Psoas muscle (tissue), 8 donors: ENCODE data around the gene DRAXIN. TPM values are rescaled to one million over a fixed set of nuclear protein-coding genes. Genes with fewer than 3 reads are reported as not detected.

Experiments
- ATAC-seq, 4 donors: fragments of 200-7000 bp; cut with Tn5 transposase; one replicate each; pipeline ENCODE4 v1.9.1; 2020; ENCODE audit warnings: moderate library complexity in 3 of 4, mild to moderate bottlenecking in 2 of 4
- DNase-seq, 2 donors: peaks; one replicate each; pipeline ENCODE4 v3.0.0-alpha.2; 2020
- H3K27ac ChIP-seq: fragments of 200-600 bp; one replicate; pipeline ENCODE4 v1.8.0; 2022
- H3K27me3 ChIP-seq, 3 donors: fragments of 200-600 bp in 1 of 3; one replicate each; pipeline versions ENCODE4 v1.6.1 to v1.8.0; 2013 to 2022; ENCODE audit warnings: low read length in 2 of 3, mild to moderate bottlenecking in 2 of 3, moderate library complexity in 1 of 3; ENCODE audit not compliant: insufficient read depth in 3 of 3
- H3K36me3 ChIP-seq, 2 donors: fragments of 200-600 bp in 1 of 2; one replicate each; pipeline versions ENCODE4 v1.6.1 to v1.8.0; 2013 to 2022; ENCODE audit warnings: low read depth in 1 of 2, mild to moderate bottlenecking in 1 of 2, moderate library complexity in 1 of 2; ENCODE audit not compliant: insufficient read depth in 1 of 2
- H3K4me1 ChIP-seq: fragments of 200-600 bp; one replicate; pipeline ENCODE4 v1.8.0; 2022
- H3K4me3 ChIP-seq: fragments of 200-600 bp; one replicate; pipeline ENCODE4 v1.8.0; 2022; ENCODE audit warnings: mild to moderate bottlenecking
- H3K9me3 ChIP-seq: fragments of 200-600 bp; one replicate; pipeline ENCODE4 v1.8.0; 2022
- WGBS, 3 donors: extraction: QIAGEN DNeasy Blood & Tissue Kit; methylation state at CpG; one replicate each; pipeline versions ENCODE4 v1.1.6 to v1.1.7; 2013; 5-methylcytosine and 5-hydroxymethylcytosine counted together
- intact Hi-C, 2 donors: fragments of 100-400 bp; cut with DNase I; formaldehyde crosslinking; loops; one replicate each; pipeline versions ENCODE4 v1.11.0 to v1.14.2; 2022
- polyA plus RNA-seq, 3 donors: library from polyadenylated mRNA; stranded (reverse); fragments of 200-250 nt; gene quantifications; one replicate each; pipeline ENCODE4 v1.2.3, GENCODE V29; 2013
- total RNA-seq, 4 donors: library from RNA; stranded (reverse); fragmentation: NEBNext Ultra II Directional in 2 of 4; extraction: Animal tissue kit (Norgen Biotek cat#: 25700) in 2 of 4; gene quantifications; one replicate each; pipeline versions ENCODE4 v1.2.1 to v1.2.4, GENCODE V29; 2021 to 2023
- TF ChIP-seq, protein P1 (sequence below): fragments of 200-600 bp; IDR thresholded peaks from one replicate; pipeline ENCODE4 v1.8.0; 2022; ENCODE audit warnings: antibody characterized with exemption
- donor health status: healthy with polysubstance abuse.
- donor health status: DM: no; HTN: no; CAD: no; lungs with moderate emphysema.
- donor health status: Bipolar disorder and iron deficiency.
- donor health status: healthy.
- donor health status: DM: yes; HTN: yes; CAD: no.
- donor health status: DM: no; HTN: no; CAD: no.
- donor health status: DM: no; HTN: no; CAD: no.
- donor health status: DM: yes; HTN: yes; CAD: no.

Gene DRAXIN
- total and polyA plus RNA-seq, 7 donors: 0.01 to 0.65 (median 0.04) TPM; not detected in 4

GRCh38 chr1:11744287-11744686 lies 52.8 kb downstream of the DRAXIN start:
- H3K4me3 ChIP-seq: no peak overlapping the region
- no peak for ATAC-seq
- WGBS, 3 donors: 71 to 72% (median 71%) methylated on average over 9 of the region's 9 CpGs
- no peak overlapping the region for H3K27ac ChIP-seq
- intact Hi-C loops: no loop called here
- H3K4me1 ChIP-seq: no peaks in the 10 kb centered on the region
- TF ChIP-seq, protein P1, sequence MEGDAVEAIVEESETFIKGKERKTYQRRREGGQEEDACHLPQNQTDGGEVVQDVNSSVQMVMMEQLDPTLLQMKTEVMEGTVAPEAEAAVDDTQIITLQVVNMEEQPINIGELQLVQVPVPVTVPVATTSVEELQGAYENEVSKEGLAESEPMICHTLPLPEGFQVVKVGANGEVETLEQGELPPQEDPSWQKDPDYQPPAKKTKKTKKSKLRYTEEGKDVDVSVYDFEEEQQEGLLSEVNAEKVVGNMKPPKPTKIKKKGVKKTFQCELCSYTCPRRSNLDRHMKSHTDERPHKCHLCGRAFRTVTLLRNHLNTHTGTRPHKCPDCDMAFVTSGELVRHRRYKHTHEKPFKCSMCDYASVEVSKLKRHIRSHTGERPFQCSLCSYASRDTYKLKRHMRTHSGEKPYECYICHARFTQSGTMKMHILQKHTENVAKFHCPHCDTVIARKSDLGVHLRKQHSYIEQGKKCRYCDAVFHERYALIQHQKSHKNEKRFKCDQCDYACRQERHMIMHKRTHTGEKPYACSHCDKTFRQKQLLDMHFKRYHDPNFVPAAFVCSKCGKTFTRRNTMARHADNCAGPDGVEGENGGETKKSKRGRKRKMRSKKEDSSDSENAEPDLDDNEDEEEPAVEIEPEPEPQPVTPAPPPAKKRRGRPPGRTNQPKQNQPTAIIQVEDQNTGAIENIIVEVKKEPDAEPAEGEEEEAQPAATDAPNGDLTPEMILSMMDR: no peak
- DNase-seq: no peak
- no peaks in the 10 kb centered on the region for H3K9me3 ChIP-seq
- H3K27me3 ChIP-seq: no peaks in the 10 kb centered on the region
- peaks cover 3 to 45% of the 10 kb centered on the region in 2 donors for H3K36me3 ChIP-seq

DNA sequence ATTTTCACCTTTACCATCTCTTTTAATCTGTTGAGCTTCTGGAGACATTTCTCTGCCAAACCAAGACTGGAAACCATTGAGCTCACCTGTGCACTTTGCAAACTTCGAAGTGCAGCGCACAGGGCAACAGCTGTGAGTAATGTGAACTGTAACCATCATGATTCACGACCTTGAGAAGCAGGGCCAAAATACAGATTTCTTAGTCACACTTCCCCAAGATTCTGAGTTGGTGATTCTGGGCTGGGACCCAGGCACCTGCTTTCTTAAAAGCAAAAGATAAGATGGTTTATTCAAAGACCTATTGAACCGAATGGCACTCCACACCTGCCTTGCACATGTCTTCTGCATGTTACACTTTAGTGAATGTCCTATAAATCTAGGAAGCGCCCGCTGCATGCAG lies 54.6 kb downstream of the DRAXIN start:
- H3K36me3 ChIP-seq: peaks cover 3 to 63% of the 10 kb centered on the region in 2 donors
- intact Hi-C loops: no loop called here
- 73 to 86% (median 74%) methylated on average over 6 of the region's 6 CpGs for WGBS, 3 donors
- no peaks in the 10 kb centered on the region for H3K4me1 ChIP-seq
- no peaks in the 10 kb centered on the region for H3K9me3 ChIP-seq
- no peaks in the 10 kb centered on the region for H3K27me3 ChIP-seq
- TF ChIP-seq, protein P1: no peak
- ATAC-seq: no peak
- DNase-seq: no peak
- no peak overlapping the region for H3K4me3 ChIP-seq
- H3K27ac ChIP-seq: no peak overlapping the region

GRCh38 chr1:11746795-11747487 lies 55.4 kb downstream of the DRAXIN start:
- intact Hi-C loops: no loop called here
- no peak for DNase-seq
- WGBS, 3 donors: 82 to 84% (median 83%) methylated on average over 20 of the region's 20 CpGs
- ATAC-seq: peak in 1 of 4 donors; percentile 17
- H3K4me1 ChIP-seq: no peaks in the 10 kb centered on the region
- no peak overlapping the region for H3K4me3 ChIP-seq
- H3K27me3 ChIP-seq: no peaks in the 10 kb centered on the region
- peaks cover 3 to 66% of the 10 kb centered on the region in 2 donors for H3K36me3 ChIP-seq
- no peak overlapping the region for H3K27ac ChIP-seq
- TF ChIP-seq, protein P1: no peak
- H3K9me3 ChIP-seq: no peaks in the 10 kb centered on the region

DNA sequence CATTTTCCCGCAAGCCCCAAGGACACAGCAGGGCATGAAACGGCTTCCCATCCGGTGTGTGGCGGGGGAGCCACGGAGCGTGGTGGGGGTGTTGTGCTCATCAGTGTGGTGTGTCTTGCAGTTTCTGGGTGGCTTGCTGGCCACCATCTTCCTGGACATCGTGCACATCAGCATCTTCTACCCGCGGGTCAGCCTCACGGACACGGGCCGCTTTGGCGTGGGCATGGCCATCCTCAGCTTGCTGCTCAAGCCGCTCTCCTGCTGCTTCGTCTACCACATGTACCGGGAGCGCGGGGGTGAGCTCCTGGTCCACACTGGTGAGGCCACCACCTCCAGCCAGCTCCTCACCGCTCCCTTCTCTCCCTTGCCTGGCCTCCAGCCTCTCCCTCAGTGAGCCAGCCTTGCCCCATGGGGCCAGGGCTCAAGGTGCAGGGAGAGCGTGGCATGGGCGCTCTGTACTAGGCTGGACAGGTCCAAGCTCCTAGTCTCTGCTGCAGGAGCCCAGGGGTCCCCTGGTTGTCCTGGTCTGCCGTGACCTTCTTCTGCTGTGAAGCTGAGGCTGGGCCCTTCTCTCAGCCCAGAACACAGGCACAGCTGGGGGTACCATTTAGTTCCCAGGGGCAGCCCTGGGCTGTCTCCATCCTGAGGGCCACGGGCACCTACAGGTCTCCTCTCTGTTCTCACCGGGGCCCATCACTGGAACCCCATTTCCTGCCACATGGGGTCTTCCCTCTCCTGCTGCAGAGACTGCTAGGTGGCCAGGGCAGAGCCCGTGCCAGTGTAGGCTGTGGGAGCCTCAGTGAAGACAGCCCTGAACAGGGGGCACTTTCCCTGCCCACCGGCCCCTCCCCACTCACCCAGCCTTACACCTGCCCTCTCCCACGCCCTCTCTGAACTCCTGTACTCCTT lies 57.0 kb downstream of the DRAXIN start:
- H3K9me3 ChIP-seq: no peaks in the 10 kb centered on the region
- H3K27me3 ChIP-seq: peaks cover 0 to 2% (median 0%) of the 10 kb centered on the region in 3 donors
- peaks cover 3 to 66% of the 10 kb centered on the region in 2 donors for H3K36me3 ChIP-seq
- ATAC-seq (peak in 2 of 4 donors; percentile 6 to 8), DNase-seq (no peak)
- H3K4me3 ChIP-seq: no peak overlapping the region
- H3K27ac ChIP-seq: no peak overlapping the region
- intact Hi-C loops: no loop called here
- TF ChIP-seq, protein P1: no peak
- 93 to 96% (median 94%) methylated on average over 26 to 27 of the region's 27 CpGs for WGBS, 3 donors
- no peaks in the 10 kb centered on the region for H3K4me1 ChIP-seq
